ENCODE measurements around the gene ETV3.

GRCh38 chr1:157113631-157114030 lies 24.6 kb downstream of the ETV3 start:
- TF ChIP-seq SP1 (IDR thresholded peaks at IDR 0.05), result no peak
- TF ChIP-seq SUZ12 (IDR thresholded peaks at IDR 0.05), result no peak
- no peak for TF ChIP-seq HDGF (IDR thresholded peaks at IDR 0.05; ENCODE audit: borderline replicate concordance)
- no peak for TF ChIP-seq FOXM1 (IDR thresholded peaks at IDR 0.05; ENCODE audit: borderline replicate concordance)
- TF ChIP-seq ZNF384 (IDR thresholded peaks at IDR 0.05), result no peak
- TF ChIP-seq FOXK2 (IDR thresholded peaks at IDR 0.05), result no peak
- no peak for TF ChIP-seq PKNOX1 (IDR thresholded peaks at IDR 0.05)
- no peak for TF ChIP-seq NFRKB (IDR thresholded peaks at IDR 0.05)

Measured in HEK293T (cell line).